Skeletal muscle satellite cell (primary cell): ENCODE data around the gene RRBP1.
"Not testable (repeated sequence)": the region's sequence is repeated elsewhere in the genome, so short reads cannot be mapped to it uniquely, and the experiment has no call there.

Experiments
- H3K27me3 ChIP-seq: 2 replicates; pipeline ENCODE4 v1.7.0; 2013; ENCODE audit warnings: low read length; ENCODE audit not compliant: control insufficient read depth, insufficient read depth
- H3K36me3 ChIP-seq: 2 replicates; pipeline ENCODE4 v1.7.0; 2013; ENCODE audit warnings: mild to moderate bottlenecking, control low read depth, low read length; ENCODE audit not compliant: insufficient read depth
- H3K4me1 ChIP-seq: 2 replicates; pipeline ENCODE4 v1.7.0; 2013; ENCODE audit warnings: low read length; ENCODE audit not compliant: control insufficient read depth, insufficient read depth
- H3K4me2 ChIP-seq: 2 replicates; pipeline ENCODE4 v1.7.0; 2013; ENCODE audit warnings: mild to moderate bottlenecking, low read length
- H3K4me3 ChIP-seq: 2 replicates; pipeline ENCODE4 v1.7.0; 2013; ENCODE audit warnings: low read length
- H3K9ac ChIP-seq: 2 replicates; pipeline ENCODE4 v1.7.0; 2013; ENCODE audit warnings: mild to moderate bottlenecking, low read depth, low read length, moderate library complexity
- H3K9me3 ChIP-seq: replicated peaks from 2 replicates; pipeline ENCODE4 v1.7.0; 2013; ENCODE audit warnings: mild to moderate bottlenecking, control low read depth, low read length

Gene RRBP1

GRCh38 chr20:17666481-17666880 is 15.6 kb downstream of the RRBP1 start:
- H3K9ac ChIP-seq = no peak overlapping the region
- no peak overlapping the region for H3K4me3 ChIP-seq
- H3K9me3 ChIP-seq = no peaks in the 10 kb centered on the region
- H3K27me3 ChIP-seq = no peaks in the 10 kb centered on the region
- H3K4me1 ChIP-seq = peaks cover 54% of the 10 kb centered on the region
- H3K36me3 ChIP-seq = peaks cover 39% of the 10 kb centered on the region
- no peak overlapping the region for H3K4me2 ChIP-seq

- Histone ChIP-seq H3K36me3 (peaks cover 36% of the 10 kb centered on the region), H3K4me3 (no peak overlapping the region), H3K4me2 (peak overlapping the region; percentile 5), H3K4me1 (peaks cover 61% of the 10 kb centered on the region), H3K9ac (no peak overlapping the region), H3K9me3 (no peaks in the 10 kb centered on the region), H3K27me3 (no peaks in the 10 kb centered on the region)
These were observed 16.3 kb downstream of the RRBP1 start for GRCh38 chr20:17665756-17666155.

- H3K9ac ChIP-seq = no peak overlapping the region
- H3K27me3 ChIP-seq = no peaks in the 10 kb centered on the region
- no peak overlapping the region for H3K4me3 ChIP-seq
- H3K36me3 ChIP-seq = peaks cover 37% of the 10 kb centered on the region
- H3K9me3 ChIP-seq = no peaks in the 10 kb centered on the region
- H3K4me1 ChIP-seq = peaks cover 67% of the 10 kb centered on the region
- peak overlapping the region; percentile 9 for H3K4me2 ChIP-seq
These were observed 17.9 kb downstream of the RRBP1 start for GRCh38 chr20:17664025-17664633.

GRCh38 chr20:17663486-17663885 is 18.6 kb downstream of the RRBP1 start:
- Histone ChIP-seq H3K4me1 (peaks cover 67% of the 10 kb centered on the region), H3K4me3 (no peak overlapping the region), H3K36me3 (peaks cover 35% of the 10 kb centered on the region), H3K27me3 (no peaks in the 10 kb centered on the region), H3K9me3 (peaks cover 2% of the 10 kb centered on the region), H3K4me2 (no peak overlapping the region), H3K9ac (peak overlapping the region; percentile 21)

- H3K4me3 ChIP-seq = peak overlapping the region; percentile 27
- H3K36me3 ChIP-seq = peaks cover 35% of the 10 kb centered on the region
- H3K4me1 ChIP-seq = peaks cover 67% of the 10 kb centered on the region
- H3K9ac ChIP-seq = peak overlapping the region; percentile 21
- H3K27me3 ChIP-seq = no peaks in the 10 kb centered on the region
- H3K9me3 ChIP-seq = peaks cover 4% of the 10 kb centered on the region
- peak overlapping the region; percentile 58 for H3K4me2 ChIP-seq
These were observed 19.0 kb downstream of the RRBP1 start for GRCh38 chr20:17663040-17663399.

GRCh38 chr20:17662333-17663039 is 19.6 kb downstream of the RRBP1 start:
- Histone ChIP-seq H3K4me2 (peak overlapping the region; percentile 58), H3K4me1 (peaks cover 67% of the 10 kb centered on the region), H3K9me3 (peaks cover 4% of the 10 kb centered on the region), H3K9ac (peak overlapping the region; percentile 21), H3K36me3 (peaks cover 36% of the 10 kb centered on the region), H3K4me3 (peak overlapping the region; percentile 27), H3K27me3 (no peaks in the 10 kb centered on the region)

- no peak overlapping the region for H3K4me2 ChIP-seq
- H3K36me3 ChIP-seq = peaks cover 46% of the 10 kb centered on the region
- H3K4me3 ChIP-seq = no peak overlapping the region
- H3K9me3 ChIP-seq = peaks cover 4% of the 10 kb centered on the region
- H3K4me1 ChIP-seq = peaks cover 59% of the 10 kb centered on the region
- H3K27me3 ChIP-seq = no peaks in the 10 kb centered on the region
- H3K9ac ChIP-seq = no peak overlapping the region
These were observed 20.8 kb downstream of the RRBP1 start for GRCh38 chr20:17661121-17661744.

GRCh38 chr20:17660667-17661066 is 21.4 kb downstream of the RRBP1 start:
- Histone ChIP-seq H3K9ac (no peak overlapping the region), H3K4me1 (peaks cover 59% of the 10 kb centered on the region), H3K27me3 (no peaks in the 10 kb centered on the region), H3K9me3 (peaks cover 4% of the 10 kb centered on the region), H3K36me3 (peaks cover 50% of the 10 kb centered on the region), H3K4me2 (no peak overlapping the region), H3K4me3 (no peak overlapping the region)

GRCh38 chr20:17659801-17660200 is 22.2 kb downstream of the RRBP1 start:
- Histone ChIP-seq H3K27me3 (no peaks in the 10 kb centered on the region), H3K4me1 (peaks cover 55% of the 10 kb centered on the region), H3K9ac (no peak overlapping the region), H3K36me3 (peaks cover 56% of the 10 kb centered on the region), H3K4me3 (no peak overlapping the region), H3K4me2 (no peak overlapping the region), H3K9me3 (peaks cover 4% of the 10 kb centered on the region)

- not testable (repeated sequence) for H3K4me3 ChIP-seq, H3K4me2 ChIP-seq, H3K9me3 ChIP-seq, H3K9ac ChIP-seq, H3K27me3 ChIP-seq
- Histone ChIP-seq H3K36me3 (peaks cover 55% of the 10 kb centered on the region), H3K4me1 (peaks cover 51% of the 10 kb centered on the region)
These were observed 22.7 kb downstream of the RRBP1 start for GRCh38 chr20:17659344-17659743.

GRCh38 chr20:17658648-17658993 is 23.4 kb downstream of the RRBP1 start:
- H3K4me1 ChIP-seq = peaks cover 44% of the 10 kb centered on the region

More at GRCh38 chr20:17658648-17658993, 23.4 kb downstream of the RRBP1 start:
- Histone ChIP-seq H3K36me3 (peaks cover 61% of the 10 kb centered on the region), H3K4me2 (no peak overlapping the region), H3K4me3 (no peak overlapping the region), H3K9me3 (peaks cover 4% of the 10 kb centered on the region), H3K27me3 (no peaks in the 10 kb centered on the region), H3K9ac (no peak overlapping the region)
